HL-60/S4 treated with retinoic acid at 250 ng/mL for 4 days and 3 days (cell line): ENCODE measurements around the gene ZBTB7C.

Source experiments
- in situ Hi-C: fragments of 300-500 bp; cut with MboI; formaldehyde crosslinking; loops from 2 replicates; pipeline ENCODE4 v1.7.0; 2022; ENCODE audit warnings: low sequenced_read_pairs

The ZBTB7C gene

DNA sequence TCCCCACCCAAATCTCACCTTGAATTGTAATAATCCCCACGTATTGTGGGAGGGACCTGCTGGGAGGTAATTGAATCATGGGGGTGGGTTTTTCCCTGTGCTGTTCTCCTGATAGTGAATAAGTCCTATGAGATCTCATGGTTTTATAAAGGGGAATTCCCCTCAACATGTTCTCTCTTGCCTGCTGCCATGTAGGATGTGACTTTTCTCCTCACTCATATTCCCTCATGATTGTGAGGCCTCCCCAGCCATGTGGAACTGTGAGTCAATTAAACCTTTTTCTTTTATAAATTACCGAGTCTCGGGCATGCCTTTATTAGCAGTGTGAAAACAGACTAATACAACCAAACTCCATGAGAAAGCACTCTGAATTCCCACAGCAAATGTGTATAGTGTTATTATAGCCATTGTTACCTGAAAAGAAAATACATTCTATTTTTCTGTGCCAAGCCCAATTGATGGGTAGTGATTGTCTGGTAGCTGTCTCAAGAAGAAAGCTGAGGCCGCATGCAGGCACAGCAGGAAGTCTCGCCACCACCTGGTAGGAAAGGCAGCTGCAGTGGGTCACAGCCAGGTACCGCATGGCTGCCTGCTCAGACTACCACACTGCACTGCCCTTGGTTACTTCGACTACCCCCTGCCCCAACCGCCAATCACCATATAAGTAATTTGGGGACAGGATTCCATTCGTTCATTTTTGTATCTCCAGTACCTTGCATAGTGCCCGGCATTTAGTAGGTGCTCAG, 10.3 kb upstream of the ZBTB7C start:
- in situ Hi-C loops, result no loop called here

GRCh38 chr18:48418539-48419276, 9.5 kb upstream of the ZBTB7C start:
- in situ Hi-C loops, result no loop called here

DNA sequence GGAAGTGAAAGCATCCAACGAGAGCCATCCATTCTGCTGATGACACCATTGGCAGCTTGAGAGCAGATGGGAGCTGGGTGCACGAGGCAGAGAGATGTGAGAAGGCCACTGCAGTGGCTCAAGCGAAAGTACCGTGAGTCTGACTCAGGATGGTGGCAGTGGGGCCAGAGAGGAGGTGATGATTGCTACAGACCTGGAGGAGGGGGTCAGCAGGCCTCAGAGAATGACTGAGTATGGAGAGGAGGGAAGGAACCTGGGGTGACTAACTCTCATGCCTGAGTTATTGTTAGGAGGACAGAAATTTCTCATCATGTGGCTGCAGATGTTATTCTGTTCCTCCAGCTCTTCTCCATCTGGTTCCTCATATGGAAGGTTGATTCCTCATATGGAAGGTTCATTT, 8.8 kb upstream of the ZBTB7C start:
- in situ Hi-C loops, result no loop called here

DNA sequence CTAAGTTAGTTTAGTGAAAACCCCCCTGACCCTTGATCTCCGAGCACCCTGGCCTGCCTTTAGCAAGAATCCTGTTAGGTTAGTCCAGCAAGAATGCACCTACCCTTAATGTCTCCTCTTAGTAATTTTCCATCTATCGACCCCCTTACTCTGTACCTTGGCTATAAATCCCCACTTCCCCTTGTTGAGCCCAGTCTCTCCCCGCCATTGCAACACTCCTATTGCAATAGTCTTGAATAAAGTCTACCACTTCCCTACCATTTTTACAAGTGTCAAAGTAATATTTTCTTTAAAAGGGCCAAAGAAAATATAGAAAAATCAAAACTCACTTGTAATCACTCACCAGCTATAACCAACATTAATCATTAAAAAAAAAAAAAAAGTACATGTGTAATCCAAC, 4.2 kb upstream of the ZBTB7C start:
- in situ Hi-C loops, result no loop called here

DNA sequence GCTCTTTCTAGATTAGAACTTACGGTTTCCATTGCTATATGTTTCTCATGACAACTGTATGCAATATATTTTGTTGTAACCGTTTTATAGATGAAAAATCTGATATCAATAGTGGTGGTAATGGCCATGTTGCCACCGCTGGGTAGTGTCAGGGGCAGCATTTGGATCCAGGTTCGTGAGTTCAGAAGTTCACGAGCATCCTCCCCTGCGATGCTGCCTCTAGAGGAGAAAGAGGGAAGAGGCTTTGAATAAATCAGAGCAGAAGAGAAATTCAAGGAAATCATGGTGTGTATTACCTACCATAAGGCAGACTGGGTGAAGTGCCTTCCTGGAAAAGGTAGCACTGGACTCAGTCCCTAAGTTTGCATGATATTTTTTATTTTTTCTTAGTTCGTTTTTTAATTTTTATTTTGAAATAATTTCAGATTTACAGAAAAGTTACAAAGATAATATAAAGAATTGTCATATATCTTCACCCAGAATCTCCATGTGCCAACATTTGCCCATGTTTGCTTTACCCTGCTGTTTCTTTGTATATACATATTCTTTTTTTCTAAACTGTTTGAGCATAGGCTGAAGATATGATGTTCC, 3.3 kb upstream of the ZBTB7C start:
- in situ Hi-C loops, result no loop called here

DNA sequence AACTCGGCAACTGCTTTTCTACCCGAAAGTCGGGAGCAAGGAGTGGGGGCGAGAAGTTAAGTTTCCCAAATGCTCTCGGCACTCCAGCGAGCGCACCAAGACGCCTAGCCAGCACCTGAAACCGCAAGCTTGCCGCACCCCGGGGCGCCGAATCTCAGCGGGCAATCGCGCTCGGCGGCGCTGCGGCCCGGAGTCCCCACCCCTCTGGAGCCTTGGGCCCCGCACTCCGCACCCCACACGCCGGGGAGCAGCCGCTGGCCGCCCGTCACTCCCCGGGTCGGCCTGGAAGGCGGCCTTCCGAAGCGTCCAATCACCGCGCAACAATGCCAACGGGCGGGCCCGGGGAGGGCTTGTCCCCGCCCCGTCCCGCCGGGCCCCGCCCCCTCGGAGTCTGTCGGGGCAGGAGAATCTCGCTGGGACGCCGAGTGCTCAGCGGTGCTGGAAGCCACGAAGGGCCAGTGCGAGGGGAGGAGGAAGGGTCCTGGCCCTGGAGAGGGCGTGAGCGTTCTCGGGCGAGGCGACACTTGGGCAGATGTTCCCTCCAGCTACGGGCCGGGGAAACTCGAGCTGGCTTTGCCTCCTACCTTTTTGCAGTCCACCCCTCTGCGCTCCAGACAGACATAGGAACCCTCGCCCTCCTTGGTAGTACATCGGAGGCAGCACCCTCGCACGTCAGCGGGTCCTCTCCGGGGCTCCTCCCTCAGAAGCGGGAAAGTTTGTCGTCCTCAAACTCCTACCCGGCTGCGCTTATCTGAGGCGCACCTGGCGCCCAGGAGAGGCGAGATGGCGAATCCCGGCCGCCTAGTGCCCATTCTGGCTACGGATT, 1.1 kb upstream of the ZBTB7C start:
- in situ Hi-C loops, result no loop called here

- in situ Hi-C loops, result no loop called here
Measured at GRCh38 chr18:48409591-48410094, 460 bp upstream of the ZBTB7C start.

- in situ Hi-C loops, result no loop called here
Measured at GRCh38 chr18:48408111-48408726, 964 bp downstream of the ZBTB7C start.

DNA sequence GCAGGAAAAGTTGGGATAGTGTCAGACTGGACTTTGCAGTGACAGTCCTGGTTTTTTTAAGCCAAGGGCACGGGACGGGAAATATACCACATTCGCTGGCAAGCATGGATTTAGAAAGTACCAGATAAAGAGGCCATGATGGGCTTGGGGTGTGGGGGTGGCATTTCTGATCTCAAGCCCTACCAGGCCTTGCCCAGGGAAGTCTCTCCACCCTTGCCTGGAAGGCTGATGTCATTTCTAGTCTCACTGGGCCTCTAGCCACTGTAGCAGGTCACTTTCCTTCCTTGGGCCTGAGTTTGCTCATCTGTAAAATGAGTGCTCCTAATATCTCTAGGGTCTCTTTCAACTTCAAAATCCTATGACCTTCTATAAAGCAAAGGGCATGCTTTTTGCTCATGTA, 1.8 kb downstream of the ZBTB7C start:
- in situ Hi-C loops, result no loop called here

DNA sequence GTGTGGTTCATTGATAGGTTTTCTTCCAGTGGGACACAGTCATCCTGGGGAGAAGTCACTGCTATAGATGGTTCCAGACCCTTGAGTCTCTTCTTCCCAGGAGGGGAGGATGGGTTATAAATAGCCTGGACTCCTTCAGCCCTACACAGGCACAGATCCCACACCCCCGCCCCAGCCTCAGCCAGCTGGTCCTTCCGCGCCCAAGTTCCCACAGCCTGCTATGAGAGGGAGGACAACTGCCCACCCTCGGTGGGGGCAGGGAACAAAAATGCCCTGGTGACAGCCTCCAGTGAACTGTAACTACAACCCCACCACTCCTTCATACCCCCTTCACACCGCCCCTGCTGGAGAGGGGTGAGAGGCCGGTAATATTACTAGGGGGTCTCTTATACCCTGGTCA, 3.2 kb downstream of the ZBTB7C start:
- in situ Hi-C loops, result no loop called here

GRCh38 chr18:48404716-48405507, 4.3 kb downstream of the ZBTB7C start:
- in situ Hi-C loops, result no loop called here

DNA sequence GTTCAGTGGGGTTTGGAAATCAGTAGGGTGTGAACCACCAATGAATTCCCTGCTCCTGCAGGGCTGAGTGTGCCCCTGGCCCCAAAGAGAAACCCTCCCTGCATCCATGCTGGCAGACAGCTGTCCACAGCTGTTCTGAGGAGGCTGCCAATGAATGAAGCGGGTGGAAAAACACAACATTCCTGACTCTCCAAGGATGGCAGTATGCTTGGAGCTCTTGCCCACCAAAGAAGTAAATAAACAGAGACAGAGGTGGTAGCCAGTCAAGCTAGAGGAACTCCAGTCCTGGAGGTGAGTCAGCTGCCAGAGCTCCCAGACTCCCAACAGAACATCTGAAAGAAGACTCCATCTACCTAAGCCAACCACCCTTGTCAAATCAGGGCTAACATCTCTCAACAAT, 6.2 kb downstream of the ZBTB7C start:
- in situ Hi-C loops, result no loop called here

- in situ Hi-C loops, result no loop called here
Measured at GRCh38 chr18:48399303-48400075, 9.7 kb downstream of the ZBTB7C start.

- in situ Hi-C loops, result no loop called here
Measured at GRCh38 chr18:48398074-48398473, 11.1 kb downstream of the ZBTB7C start.

DNA sequence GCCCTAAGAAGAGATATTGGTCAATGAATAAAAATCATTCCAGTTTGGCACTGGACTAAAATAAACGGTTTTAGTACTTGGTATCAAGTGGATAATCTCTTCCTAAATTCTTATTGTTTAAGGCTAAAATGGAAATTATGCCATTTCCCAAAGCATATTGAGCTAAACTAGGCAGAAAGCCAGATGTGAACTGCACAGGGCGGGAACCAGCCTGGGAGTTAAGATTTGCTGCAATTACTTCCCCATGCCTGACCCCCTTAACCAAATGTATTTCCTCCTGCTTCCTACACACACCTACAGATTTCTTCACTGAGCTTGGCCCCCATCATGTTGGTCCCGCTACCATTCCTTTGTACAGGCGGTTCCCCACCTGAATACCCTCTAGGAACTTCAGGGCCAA, 12.2 kb downstream of the ZBTB7C start:
- in situ Hi-C loops, result no loop called here

DNA sequence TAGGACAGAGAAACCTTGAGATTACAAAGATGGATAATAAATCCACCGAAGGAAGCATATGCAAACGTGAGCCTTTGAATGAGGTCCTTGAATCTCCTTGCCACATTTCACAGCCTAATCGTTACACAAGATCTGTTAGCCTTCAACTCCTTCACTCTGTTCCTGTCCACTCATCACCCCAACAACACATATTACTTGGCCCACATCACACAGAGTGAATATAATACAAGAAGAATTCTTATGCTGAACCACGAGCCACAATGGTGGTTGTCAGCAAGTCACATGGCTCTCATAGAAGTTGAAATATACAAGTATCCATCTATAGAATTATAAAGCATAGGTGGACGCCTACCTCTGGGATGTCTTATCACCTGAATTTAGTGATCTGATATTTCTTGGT, 12.6 kb downstream of the ZBTB7C start:
- in situ Hi-C loops, result no loop called here

GRCh38 chr18:48395646-48396045, 13.5 kb downstream of the ZBTB7C start:
- in situ Hi-C loops, result no loop called here

GRCh38 chr18:48394176-48394575, 15.0 kb downstream of the ZBTB7C start:
- in situ Hi-C loops, result no loop called here

GRCh38 chr18:48393776-48394175, 15.4 kb downstream of the ZBTB7C start:
- in situ Hi-C loops, result no loop called here
